SKM-1 (cell line): ENCODE data around the gene ARFIP1.
"Not testable (repeated sequence)": the region's sequence is repeated elsewhere in the genome, so short reads cannot be mapped to it uniquely, and the experiment has no call there.

ENCODE experiments used
- DNase-seq: peaks from one replicate; lab custom pipeline; 2025; ENCODE audit not compliant: unreplicated experiment; lab: John Stamatoyannopoulos, UW

The ARFIP1 gene

DNA sequence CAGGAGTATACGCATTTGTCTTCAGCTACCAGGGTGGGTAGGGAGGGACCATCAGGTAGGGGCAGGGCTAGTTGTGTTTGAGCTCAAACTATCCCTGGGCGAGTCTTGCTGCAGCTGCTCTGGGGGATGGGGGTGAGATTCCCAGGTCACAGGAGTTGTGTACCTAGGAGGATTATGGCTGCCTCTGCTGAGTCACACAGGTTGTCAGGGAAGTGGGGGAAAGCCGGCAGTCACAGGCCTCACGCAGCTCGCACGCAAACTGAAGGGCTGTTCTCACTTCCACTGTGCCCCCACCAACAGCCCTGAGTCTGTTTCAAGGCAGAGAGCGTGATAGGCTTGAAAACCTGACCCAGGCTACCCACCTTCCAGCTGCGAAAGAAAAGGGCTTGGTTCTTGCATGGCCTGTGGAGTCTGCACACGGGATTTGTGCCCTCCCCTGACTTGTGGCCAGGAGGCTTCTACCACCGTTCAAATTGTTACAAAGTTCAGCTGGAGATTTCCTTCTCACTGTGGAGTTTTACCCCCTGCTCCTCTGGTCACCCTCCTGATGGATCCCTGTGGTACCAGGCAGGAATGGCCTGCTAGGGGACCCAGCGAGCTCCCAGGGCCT is 63.8 kb downstream of the ARFIP1 start:
- no peak for DNase-seq

- no peak for DNase-seq
Measured at GRCh38 chr4:152847376-152847775, 67.6 kb downstream of the ARFIP1 start.

DNA sequence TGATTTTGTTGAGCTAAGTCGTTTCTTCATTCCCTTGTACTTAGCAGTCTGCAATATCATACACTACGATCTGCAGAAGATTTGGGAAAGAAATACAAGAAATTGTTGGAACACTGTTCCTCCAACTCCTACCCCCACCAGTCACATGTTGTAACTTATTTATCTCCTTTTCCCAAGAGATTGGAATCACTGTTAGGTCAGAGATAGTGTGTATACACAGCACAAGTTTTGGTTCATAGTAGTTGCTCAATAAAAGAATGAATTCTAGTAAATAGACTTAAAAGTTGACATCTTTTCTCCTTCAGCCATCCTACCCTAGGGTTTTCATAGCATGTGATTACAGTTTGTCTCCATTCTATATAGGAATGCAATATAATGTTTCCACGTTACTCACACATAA is 68.8 kb downstream of the ARFIP1 start:
- DNase-seq, result no peak

DNA sequence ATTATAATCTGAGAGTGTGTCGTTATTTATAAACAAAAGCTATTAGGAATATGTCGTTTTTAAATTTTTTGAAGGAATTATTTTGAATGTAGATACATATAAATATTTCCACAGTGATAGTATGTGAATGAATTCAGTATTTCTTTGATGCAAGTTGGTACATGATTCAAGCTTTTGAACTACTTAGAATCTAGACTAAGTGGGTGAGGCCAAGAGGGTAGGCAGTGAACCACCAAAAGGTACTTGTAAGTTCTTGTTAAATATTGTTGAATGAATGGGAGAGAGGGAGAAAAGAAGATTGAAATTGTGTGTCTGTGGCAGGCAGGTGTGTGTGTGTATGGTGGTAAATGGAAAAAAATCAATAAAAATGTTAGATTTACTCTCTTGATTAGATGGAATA is 69.6 kb downstream of the ARFIP1 start:
- DNase-seq, result no peak

- DNase-seq, result peak; percentile 71
Measured at GRCh38 chr4:152850377-152850776, 70.6 kb downstream of the ARFIP1 start.

DNA sequence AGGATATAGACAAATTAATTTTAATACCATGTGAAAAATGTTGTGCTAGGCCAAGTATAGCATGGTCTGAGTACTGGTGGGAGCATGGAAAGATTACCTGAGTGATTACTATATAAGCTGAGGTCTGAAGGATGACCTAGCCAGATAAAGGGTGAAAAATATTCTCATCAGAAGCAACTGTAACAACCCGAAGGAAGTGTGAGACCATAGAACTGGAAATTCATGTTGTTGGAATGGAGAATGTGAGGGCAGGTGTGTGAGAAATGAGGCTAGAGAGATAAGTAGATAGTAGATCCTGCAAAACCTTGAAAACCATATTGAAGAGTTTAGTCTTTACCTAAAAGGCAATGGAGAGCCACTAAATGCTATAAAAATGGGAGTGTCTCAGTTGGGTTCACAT is 71.5 kb downstream of the ARFIP1 start:
- DNase-seq, result no peak

- DNase-seq, result no peak
Measured at GRCh38 chr4:152853293-152853692, 73.5 kb downstream of the ARFIP1 start.

DNA sequence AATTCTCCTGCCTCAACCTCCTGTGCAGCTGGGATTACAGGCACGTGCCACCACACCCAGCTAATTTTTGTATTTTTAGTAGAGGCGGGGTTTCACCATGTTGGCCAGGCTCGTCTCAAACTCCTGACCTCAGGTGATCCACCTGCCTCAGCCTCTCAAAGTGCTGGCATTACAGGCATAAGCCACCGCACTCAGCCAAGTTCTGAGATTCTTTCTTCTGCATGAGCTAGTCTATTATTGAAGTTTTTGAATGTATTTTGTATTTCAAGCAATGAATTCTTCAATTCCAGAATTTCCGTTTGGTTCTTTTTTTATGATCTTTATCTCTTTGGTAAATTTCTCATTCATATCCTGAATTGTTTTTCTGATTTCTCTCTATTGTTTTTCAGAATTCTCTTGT is 74.3 kb downstream of the ARFIP1 start:
- not testable (repeated sequence) for DNase-seq

DNA sequence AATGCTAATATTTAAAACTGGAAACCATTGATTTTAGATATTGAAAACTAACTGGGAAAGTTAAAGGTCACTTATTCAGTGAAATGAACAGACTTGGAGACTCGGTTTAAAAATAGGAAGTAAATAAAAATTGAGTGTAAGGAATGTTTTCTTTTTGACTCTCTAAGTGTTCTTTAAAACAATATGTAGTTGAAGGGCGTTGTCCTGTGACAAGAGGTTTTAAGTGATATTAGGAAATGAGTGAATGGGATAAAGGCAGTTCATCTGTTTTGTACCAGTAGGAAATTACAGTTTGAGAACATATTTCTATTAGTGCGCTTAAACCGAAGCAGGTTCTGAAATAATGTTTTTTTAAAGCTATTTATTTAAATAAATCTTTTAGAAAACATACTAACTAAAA is 77.2 kb downstream of the ARFIP1 start:
- no peak for DNase-seq

GRCh38 chr4:152858934-152859333 is 79.2 kb downstream of the ARFIP1 start:
- no peak for DNase-seq

DNA sequence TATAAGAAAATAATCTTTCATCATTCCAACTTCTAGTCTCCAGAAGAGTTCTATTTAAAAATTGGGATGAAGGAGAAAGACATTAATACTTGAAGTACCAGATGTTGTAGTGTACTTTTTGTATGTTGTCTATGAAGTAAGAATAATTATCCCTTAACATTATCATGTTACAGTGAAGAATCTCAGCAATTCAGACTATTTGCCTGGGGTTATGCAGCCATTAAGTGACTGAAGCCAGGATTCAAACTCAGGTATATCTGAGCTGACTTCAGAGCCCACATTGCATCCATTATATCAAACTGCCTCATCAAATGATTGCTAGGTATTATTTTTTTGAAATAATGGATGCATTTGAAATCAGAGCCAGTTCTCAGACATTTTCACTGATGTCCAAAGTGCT is 80.3 kb downstream of the ARFIP1 start:
- DNase-seq, result no peak

GRCh38 chr4:152862608-152863007 is 82.9 kb downstream of the ARFIP1 start:
- no peak for DNase-seq

- DNase-seq, result no peak
Measured at GRCh38 chr4:152864361-152864760, 84.6 kb downstream of the ARFIP1 start.

GRCh38 chr4:152866432-152866993 is 86.8 kb downstream of the ARFIP1 start:
- DNase-seq, result not testable (repeated sequence)

GRCh38 chr4:152870606-152871005 is 90.9 kb downstream of the ARFIP1 start:
- no peak for DNase-seq

DNA sequence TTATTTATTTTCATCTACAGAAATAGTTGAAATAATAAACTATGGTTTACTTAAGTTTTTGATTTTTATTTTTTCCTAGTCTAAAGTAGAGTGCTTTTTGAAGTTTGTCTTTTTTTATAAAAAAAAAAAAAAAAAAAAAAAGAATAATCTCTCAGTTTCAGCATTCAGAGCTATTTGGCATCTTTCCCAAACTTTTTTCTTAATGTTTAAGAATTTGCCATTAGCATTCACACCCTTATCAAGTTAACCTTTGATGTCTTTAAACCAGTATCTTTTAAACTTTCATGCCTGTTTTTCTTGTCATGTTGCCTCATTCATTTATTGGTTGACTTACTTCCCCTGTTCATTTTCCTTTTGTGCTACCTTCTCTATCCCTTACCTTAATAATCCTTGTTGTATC is 95.5 kb downstream of the ARFIP1 start:
- DNase-seq, result no peak

- DNase-seq, result no peak
Measured at GRCh38 chr4:152877868-152878267, 98.1 kb downstream of the ARFIP1 start.

DNA sequence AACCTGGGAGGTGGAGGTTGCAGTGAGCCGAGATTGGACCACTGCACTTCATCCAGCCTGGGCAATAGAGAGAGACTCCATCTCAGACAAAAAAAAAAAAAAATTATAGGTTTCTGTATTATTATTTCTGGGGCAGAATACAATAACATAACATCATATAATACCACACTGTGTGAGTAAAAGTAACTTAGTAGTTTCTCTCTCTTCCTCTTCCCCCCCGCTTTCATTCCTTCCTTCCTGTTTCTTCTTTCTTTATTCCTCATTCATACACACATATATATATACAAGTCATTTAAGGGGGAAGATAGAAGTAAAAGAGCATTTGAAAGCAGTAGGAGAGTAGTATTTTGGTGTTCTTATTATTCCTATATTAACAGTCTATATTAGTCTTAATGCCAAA is 100.5 kb downstream of the ARFIP1 start:
- no peak for DNase-seq

DNA sequence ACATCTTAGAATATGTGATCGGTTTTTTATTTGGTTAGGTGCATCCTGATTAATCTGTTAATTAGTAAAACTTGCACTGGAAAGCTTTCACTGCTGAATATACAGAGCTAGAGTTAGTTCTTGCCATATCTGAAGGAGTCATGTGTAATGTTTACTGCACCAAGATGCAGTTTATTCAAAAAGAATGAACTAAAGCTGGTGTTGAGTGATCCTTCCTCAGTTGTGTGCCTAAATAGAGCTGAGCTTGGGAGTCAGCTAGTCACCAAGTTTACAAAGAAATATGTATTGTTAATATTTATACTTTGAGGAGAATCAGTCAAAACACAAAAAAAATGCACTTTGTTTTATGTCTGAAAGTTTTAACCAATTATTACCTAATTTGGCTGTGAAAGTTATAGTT is 102.2 kb downstream of the ARFIP1 start:
- no peak for DNase-seq

GRCh38 chr4:152885185-152885584 is 105.4 kb downstream of the ARFIP1 start:
- DNase-seq, result no peak

- no peak for DNase-seq
Measured at GRCh38 chr4:152886201-152886600, 106.4 kb downstream of the ARFIP1 start.

GRCh38 chr4:152887981-152888380 is 108.2 kb downstream of the ARFIP1 start:
- no peak for DNase-seq

DNA sequence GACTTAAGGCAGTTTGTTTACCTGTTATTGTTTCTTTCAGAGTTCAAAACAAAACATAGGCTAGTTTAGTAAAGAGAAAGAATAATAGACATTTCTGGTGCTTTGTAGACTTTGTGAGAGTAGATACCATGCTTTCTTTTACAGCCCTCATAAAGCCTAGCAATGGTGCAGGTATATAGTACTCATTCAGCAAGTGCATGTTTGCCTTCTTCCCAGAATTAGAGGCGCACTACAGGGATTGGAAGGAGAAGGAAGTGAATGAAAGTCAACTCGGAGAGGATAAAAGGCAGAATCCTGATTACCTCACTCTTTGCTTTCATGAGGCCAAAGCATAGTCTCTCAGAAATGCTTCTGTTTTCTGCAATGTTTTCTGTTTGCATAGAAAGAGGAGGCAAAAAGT is 113.2 kb downstream of the ARFIP1 start:
- no peak for DNase-seq
